HG03103 (cell line): ENCODE results near the gene GAS6.

Experiments used
- ATAC-seq: cut with Tn5 transposase; IDR thresholded peaks from one replicate; pipeline ENCODE4 v1.9.1; 2021; ENCODE audit warnings: low read depth; ENCODE audit not compliant: unreplicated experiment

The GAS6 gene

GRCh38 chr13:113813070-113813748 lies 50.7 kb downstream of the GAS6 start:
- ATAC-seq = no peak

- ATAC-seq = no peak
Observed at GRCh38 chr13:113812178-113813040, 51.5 kb downstream of the GAS6 start.

DNA sequence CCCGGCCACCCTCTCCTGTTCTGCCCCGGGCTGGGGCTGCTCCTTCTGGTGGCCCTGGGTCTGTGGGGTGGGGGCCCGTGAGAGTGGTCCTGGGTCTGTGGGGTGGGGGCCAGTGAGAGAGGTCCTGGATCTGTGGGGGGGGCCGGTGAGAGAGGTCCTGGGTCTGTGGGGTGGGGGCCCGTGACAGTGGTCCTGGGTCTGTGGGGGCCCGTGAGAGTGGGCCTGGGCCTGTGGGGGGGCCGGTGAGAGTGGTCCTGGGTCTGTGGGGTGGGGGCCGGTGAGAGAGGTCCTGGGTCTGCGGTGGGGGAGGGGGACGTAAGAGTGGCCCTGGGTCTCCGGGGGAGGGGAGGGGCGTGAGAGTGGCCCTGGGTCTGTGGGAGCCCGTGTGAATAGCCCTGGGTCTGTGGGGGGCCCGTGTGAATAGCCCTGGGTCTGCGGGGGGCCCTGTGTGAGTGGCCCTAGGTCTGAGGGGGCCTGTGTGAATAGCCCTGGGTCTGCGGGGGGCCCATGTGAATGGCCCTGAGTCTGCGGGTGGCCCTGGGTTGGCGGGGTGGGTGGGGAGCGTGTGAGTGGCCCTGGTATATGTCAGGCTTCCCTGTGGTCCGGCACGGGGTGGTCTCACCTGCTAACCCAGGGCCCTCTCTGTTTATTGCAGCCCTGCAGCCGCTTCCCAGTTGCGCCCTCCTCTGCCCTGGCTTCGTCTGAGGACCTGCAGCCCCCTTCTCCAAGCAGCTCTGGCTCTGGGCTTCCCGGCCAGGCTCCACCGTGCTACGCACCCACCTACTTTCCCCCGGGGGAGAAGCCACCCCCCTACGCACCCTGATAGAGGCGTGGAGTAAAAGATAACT lies 52.6 kb downstream of the GAS6 start:
- ATAC-seq = no peak

- ATAC-seq = no peak
Observed at GRCh38 chr13:113810640-113811039, 53.2 kb downstream of the GAS6 start.

GRCh38 chr13:113809934-113810333 lies 53.9 kb downstream of the GAS6 start:
- no peak for ATAC-seq

- ATAC-seq = no peak
Observed at GRCh38 chr13:113808058-113808834, 55.6 kb downstream of the GAS6 start.

DNA sequence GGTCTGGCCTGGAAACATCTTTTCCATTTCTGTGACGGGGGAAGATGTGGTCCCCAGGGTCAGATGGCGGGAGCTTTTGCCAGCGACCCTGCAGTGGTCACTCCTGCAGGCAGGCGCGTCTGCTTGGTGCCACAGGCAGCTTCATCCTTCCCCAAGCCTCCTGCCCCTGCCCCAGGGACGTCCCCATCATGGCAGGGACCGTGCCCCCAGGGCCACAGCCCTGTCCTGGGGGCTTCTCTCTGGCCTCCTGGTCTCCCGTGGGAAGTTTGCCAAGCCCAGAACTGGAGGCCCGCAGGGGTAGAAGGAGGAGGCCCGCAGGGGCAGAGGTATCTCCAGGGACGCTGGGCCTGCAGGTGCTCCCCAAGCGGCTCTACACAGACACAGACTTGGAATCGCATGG lies 57.4 kb downstream of the GAS6 start:
- ATAC-seq = no peak

DNA sequence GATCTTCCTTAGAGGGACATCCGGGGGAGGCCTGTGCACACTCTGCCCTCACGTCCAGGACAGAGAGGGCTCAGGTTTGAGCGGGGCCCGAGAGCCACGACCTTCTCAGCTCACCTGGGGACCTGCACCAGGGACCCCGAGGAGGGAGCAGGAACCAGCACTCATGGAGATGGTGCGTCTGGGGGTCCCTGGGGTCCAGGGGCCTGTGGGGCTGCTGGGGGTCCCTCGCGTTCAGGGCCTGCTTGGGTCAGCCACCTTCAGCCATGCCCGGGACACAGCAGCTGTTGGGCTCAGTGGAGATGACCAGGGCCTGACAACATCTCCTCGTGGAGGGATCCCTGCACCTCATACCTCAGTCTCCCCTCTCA lies 57.8 kb downstream of the GAS6 start:
- ATAC-seq = no peak

- no peak for ATAC-seq
Observed at GRCh38 chr13:113805431-113806103, 58.3 kb downstream of the GAS6 start.

DNA sequence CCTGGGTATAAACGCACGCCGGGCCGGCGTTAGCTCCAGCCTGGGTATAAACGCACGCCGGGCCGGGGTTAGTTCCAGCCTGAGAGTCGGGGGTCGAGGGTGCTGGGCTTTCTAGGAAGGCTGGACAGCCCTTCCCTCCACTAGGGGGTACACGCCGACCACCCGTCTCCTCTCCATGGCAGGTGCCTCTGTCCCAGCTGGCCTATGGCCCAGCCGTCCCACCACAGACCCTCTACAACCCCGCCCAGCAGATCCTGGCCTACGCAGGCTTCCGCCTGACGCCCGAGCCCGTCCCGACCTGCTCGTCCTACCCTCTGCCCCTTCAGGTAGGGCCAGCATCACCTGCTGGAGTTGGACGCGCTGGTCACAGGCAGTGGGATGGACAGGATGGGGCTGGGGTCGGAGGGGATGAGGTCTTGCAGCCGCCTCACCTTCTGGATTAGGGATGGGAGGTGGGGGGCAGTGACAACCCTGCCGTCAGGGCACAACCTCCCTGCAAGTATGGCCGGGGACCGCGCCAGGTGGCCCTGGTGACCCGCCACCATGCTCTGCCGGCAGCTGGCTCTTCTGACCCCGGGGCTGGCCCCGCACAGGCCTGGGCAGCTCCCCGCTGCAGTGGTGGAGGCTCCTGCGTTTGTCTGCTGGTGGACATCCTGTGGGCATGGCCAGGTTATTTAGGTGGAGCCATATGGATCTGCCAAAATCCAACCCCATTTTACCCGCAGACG lies 59.0 kb downstream of the GAS6 start:
- no peak for ATAC-seq

DNA sequence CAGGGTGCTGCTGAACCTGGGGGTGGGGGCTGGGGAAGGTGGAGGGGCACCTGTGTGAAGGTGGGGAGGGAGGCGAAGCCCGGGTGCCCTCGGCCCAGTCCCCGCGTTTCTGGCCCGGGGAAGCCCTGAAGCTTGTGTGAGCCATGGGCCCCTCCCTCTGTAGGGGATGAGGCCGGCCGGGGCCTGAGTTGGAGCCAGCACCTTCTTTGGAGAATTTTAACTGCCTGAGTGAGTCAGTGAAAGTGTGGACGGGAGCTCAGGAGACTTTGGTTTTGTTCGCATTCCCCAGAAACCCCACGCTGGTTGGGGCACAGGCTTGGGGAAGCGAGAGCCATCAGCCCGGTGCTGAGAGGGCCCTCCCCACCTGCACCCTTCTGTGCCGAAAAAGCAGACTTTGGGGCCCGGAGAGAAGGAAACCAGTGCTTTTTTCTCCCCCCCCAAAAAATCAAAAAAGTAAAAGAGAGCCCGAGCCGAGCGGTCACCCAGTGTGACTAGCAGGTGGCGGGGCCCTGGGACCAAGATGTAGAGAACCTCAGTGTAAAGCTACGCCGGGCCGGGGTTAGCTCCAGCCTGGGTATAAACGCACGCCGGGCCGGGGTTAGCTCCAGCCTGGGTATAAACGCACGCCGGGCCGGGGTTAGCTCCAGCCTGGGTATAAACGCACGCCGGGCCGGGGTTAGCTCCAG lies 59.7 kb downstream of the GAS6 start:
- no peak for ATAC-seq

DNA sequence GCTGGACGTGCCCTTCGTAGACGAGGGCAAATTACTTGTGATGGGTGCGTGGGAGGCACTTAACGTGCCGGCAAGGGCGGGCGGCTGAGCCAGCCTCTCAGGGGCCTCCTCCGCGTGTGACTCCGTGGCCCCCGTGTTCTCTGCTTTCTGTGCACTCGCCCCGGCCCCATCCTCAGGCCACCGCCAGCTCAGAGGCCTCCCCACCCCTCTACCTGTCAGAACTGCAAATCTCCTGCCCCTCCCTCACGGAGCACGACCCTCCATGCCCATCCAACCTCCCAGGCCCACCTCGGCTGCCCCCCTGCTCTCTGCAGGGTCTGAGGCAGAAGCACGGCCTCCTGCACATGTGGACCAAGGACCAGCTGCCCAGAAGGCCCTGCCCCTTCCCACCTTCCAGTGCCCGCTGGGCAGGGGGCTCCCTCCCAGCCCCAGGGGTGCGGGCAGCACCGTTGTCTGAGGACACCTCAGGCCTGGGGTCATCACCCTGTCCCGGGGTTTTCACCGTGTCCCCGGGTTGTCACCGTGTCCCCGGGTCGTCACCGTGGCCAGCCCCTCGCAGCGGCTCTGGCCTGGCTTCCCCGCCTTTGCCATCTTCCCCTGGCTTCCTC lies 60.4 kb downstream of the GAS6 start:
- ATAC-seq = no peak

GRCh38 chr13:113802761-113803160 lies 61.1 kb downstream of the GAS6 start:
- no peak for ATAC-seq

DNA sequence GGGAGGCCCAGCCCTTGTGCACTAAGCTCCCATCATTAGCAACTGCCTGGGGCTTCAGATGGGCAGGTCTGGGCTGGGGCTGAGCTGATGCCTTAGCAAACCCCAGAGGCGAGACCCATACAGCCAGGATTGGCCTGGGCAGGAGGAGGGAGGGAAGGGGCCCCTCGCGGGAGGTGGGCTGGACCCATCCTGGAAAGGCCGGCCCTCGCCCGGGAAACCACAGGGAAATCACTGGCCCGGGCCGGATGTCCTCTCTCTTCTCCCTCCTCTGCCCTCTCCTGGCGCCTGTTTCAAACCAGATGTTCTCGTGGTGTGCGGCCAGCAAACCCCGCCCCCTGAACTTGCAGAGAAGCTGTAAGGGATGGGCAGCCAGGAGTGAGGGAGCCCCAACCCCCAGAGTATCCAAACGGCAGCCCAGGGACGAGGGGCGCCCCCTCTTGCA lies 61.8 kb downstream of the GAS6 start:
- ATAC-seq = no peak

DNA sequence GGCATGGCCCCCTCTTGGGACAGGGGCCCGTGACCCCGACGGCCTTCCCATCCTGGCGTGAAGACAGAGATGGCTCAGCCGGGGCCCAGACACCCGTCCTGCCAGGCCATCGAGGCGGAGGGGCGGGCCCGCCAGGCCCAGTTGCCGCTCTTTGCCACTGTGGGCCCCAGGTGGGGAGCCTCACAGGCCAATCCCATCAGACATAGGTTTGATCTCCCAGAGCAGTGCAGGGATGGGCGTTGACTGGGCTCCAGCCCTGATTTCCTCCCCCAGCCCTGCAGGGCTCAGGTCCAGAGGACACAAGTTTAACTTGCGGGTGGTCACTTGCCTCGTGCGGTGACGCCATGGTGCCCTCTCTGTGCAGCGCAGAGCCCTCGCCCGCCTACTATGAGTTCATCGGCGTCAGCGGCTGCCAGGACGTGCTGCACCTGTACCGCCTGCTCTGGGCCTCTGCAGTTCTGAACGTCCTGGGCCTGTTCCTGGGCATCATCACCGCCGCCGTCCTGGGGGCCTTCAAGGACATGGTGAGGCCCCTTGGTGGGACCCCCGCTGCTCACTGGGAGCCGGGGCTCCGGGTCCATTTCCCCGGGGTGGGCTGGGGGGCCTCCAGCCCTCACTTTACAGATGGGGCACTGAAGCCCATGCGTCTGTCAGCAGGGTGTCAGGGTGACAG lies 62.5 kb downstream of the GAS6 start:
- no peak for ATAC-seq

DNA sequence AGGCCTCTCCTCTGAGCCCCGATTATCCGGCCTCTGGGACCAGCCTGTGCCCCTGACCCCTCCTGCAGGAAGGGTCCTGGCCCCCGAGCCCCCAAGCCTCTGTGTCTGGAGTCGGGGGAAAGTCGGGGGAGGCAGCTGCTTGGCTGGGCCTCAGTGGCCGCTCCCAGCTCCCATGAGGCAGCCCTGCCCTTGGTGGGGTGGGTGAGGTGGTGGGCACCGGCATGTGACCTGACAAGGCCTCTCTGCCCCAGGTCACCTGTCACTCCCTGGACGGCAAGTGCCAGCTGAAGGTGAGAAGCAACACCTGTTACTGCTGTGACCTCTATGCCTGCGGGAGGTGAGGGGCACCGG lies 63.3 kb downstream of the GAS6 start:
- ATAC-seq = no peak

GRCh38 chr13:113798200-113798811 lies 65.6 kb downstream of the GAS6 start:
- ATAC-seq = no peak
